ENCODE measurements around the gene MRPS34.

DNA sequence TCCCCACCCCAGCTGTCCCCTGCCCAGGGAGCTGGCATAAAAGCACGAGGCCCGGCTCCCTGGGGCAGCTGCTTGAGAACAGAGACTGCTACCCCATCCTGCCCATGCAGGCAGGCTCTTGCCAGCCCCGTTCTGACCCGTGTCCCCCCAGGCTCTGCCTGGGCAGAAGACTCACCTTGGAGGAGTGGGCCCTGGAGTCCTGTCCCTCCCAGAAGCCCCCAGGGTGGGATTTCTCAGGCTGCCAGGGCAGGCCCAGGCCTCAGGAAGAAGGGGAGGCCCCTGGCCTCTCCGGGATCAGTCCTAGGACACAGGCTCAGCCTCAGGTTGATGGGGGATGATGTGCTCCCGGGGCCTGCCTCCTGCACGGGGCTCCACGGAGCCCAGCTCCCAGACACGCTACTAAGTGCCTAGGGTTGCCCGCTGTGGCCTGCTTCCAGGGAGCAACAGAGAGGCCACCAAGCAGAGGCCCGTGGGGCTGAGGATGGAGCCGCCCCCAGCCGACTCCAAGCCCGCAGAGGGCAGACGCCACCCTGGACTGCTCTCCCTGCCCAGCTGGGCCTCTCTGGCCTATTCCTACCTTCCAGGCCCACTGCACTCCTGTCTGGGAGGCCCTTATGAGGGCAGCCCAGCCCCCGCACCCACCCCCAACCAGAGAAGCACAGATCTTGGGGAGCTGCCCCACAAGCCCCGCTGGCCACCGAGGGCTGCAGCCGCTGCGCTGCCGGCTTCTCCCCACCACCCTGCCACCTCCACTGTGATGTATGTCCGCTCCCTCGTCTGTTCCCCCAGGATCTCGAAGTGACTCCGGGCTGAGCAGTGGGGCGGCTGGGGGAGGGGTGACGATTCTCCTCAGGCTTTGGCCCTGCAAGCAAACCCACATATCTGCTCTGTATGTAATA lies 3.3 kb downstream of the MRPS34 start:
- TF ChIP-seq, protein P1, sequence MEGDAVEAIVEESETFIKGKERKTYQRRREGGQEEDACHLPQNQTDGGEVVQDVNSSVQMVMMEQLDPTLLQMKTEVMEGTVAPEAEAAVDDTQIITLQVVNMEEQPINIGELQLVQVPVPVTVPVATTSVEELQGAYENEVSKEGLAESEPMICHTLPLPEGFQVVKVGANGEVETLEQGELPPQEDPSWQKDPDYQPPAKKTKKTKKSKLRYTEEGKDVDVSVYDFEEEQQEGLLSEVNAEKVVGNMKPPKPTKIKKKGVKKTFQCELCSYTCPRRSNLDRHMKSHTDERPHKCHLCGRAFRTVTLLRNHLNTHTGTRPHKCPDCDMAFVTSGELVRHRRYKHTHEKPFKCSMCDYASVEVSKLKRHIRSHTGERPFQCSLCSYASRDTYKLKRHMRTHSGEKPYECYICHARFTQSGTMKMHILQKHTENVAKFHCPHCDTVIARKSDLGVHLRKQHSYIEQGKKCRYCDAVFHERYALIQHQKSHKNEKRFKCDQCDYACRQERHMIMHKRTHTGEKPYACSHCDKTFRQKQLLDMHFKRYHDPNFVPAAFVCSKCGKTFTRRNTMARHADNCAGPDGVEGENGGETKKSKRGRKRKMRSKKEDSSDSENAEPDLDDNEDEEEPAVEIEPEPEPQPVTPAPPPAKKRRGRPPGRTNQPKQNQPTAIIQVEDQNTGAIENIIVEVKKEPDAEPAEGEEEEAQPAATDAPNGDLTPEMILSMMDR (conservative IDR thresholded peaks at IDR 0.05; ENCODE audit: low read depth, low read length): no peak
- no peak for TF ChIP-seq EZH2 (IDR thresholded peaks at IDR 0.05; ENCODE audit: borderline replicate concordance, low read depth, low read length, poor library complexity, severe bottlenecking)
